HCT116 (cell line): ENCODE measurements around the gene HNF4A. TPM values are rescaled to one million over a fixed set of nuclear protein-coding genes. Genes with fewer than 3 reads are reported as not detected.

Experiments used
- ATAC-seq: fragments of 200-7000 bp; cut with Tn5 transposase; 2 replicates; pipeline ENCODE4 v1.9.1; 2020; ENCODE audit warnings: mild to moderate bottlenecking, moderate library complexity
- Bru-seq: library from RNA; stranded (reverse); fragments of 400-500 nt; gene quantifications from one replicate; lab custom pipeline; 2021; lab: Mats Ljungman, UMichigan
- BruChase-seq, 2 experiments: library from RNA; stranded (reverse); fragments of 400-500 nt; gene quantifications; one replicate each; lab custom pipeline; 2021; lab: Mats Ljungman, UMichigan
- BruUV-seq: library from RNA; stranded (reverse); fragments of 400-500 nt; replicated peaks from 2 replicates; lab custom pipeline; 2021; lab: Mats Ljungman, UMichigan
- CTCF ChIA-PET: fragments of 300-600 bp; sonication (Branson Sonifier 250); formaldehyde crosslinking; loops from one replicate; lab custom pipeline; 2021; ENCODE audit warnings: antibody characterized with exemption; lab: Charles Lee
- POLR2A ChIA-PET: fragments of 300-600, 350-600 bp; sonication (Branson Sonifier 250); formaldehyde crosslinking; loops from one replicate; lab custom pipeline; 2021; ENCODE audit warnings: antibody characterized with exemption; lab: Charles Lee
- RAD21 ChIA-PET, 2 experiments: fragments of 300-600 bp; sonication (Branson Sonifier 250); formaldehyde crosslinking; loops; one replicate each; lab custom pipeline; 2023; ENCODE audit warnings: low total read pairs in 2 of 2; ENCODE audit not compliant: uncharacterized antibody in 2 of 2, unreplicated experiment in 2 of 2, low non-redundant PET in 1 of 2; lab: Charles Lee
- DNase-seq: peaks from one replicate; pipeline ENCODE4 v3.0.0-alpha.2; 2010; ENCODE audit warnings: low read depth, low spot score
- H2AFZ ChIP-seq: fragments of 200-600 bp; shearing (Covaris generic), sonication (generic); 2 replicates; pipeline ENCODE4 v1.6.1; 2017; ENCODE audit warnings: low read depth, mixed run types, mixed read lengths, antibody characterized with exemption, low read length; ENCODE audit not compliant: poor library complexity, severe bottlenecking
- H3K27ac ChIP-seq: 2 replicates; pipeline ENCODE4 v1.5.1; 2012; ENCODE audit warnings: low read depth, low read length
- H3K27me3 ChIP-seq: fragments of 200-600 bp; sonication (generic); 2 replicates; pipeline ENCODE4 v1.6.1; 2016; ENCODE audit warnings: mixed run types, low read length, mixed read lengths; ENCODE audit not compliant: insufficient read depth
- H3K36me3 ChIP-seq, 2 experiments: fragments of 200-500 bp in 1 of 2; fragments of 200-600 bp in 1 of 2; sonication (Bioruptor generic) in 1 of 2; sonication (generic) in 1 of 2; 2 replicates each; pipeline versions ENCODE4 v1.5.1 to v1.6.1; 2014 to 2016; ENCODE audit warnings: low read length in 2 of 2, inconsistent platforms in 1 of 2, mixed read lengths in 1 of 2, mixed run types in 1 of 2; ENCODE audit not compliant: insufficient read depth in 2 of 2, control insufficient read depth in 1 of 2
- H3K4me1 ChIP-seq, 2 experiments: fragments of 200-600 bp in 1 of 2; sonication (generic) in 1 of 2; 2 replicates each; pipeline versions ENCODE4 v1.5.1 to v1.6.1; 2012 to 2017; ENCODE audit warnings: low read length in 2 of 2, inconsistent platforms in 1 of 2, mild to moderate bottlenecking in 1 of 2, mixed read lengths in 1 of 2, mixed run types in 1 of 2, moderate library complexity in 1 of 2; ENCODE audit not compliant: insufficient read depth in 2 of 2, control insufficient read depth in 1 of 2
- H3K4me2 ChIP-seq: fragments of 200-600 bp; sonication (generic); 2 replicates; pipeline ENCODE4 v1.6.1; 2017; ENCODE audit warnings: mixed run types, low read length, mixed read lengths
- H3K4me3 ChIP-seq, 2 experiments: fragments of 200-600 bp in 1 of 2; sonication (generic) in 1 of 2; replicated peaks in 1 of 2; 2 replicates each; pipeline ENCODE4 v1.5.1; 2011 to 2016; ENCODE audit warnings: low read length in 2 of 2, control low read depth in 1 of 2, low read depth in 1 of 2, mild to moderate bottlenecking in 1 of 2, mixed read lengths in 1 of 2, mixed run types in 1 of 2
- H3K79me2 ChIP-seq: fragments of 200-600 bp; sonication (generic); 2 replicates; pipeline ENCODE4 v1.6.1; 2017; ENCODE audit warnings: mild to moderate bottlenecking, mixed run types, low read length, moderate library complexity, mixed read lengths; ENCODE audit not compliant: insufficient read depth
- H3K9ac ChIP-seq: fragments of 200-600 bp; sonication (generic); 2 replicates; pipeline ENCODE4 v1.6.1; 2016; ENCODE audit warnings: low read length, mixed read lengths
- H3K9me2 ChIP-seq: fragments of 200-600 bp; sonication (generic), shearing (Covaris generic); 2 replicates; pipeline ENCODE4 v1.6.1; 2017; ENCODE audit warnings: mixed run types, mild to moderate bottlenecking, moderate library complexity; ENCODE audit not compliant: insufficient read depth
- H3K9me3 ChIP-seq, 2 experiments: fragments of 200-500 bp in 1 of 2; fragments of 200-600 bp in 1 of 2; sonication (Bioruptor generic) in 1 of 2; sonication (generic) in 1 of 2; 2 replicates each; pipeline ENCODE4 v1.6.1; 2014 to 2017; ENCODE audit warnings: low read length in 2 of 2, mixed read lengths in 2 of 2, inconsistent platforms in 1 of 2, low read depth in 1 of 2, mild to moderate bottlenecking in 1 of 2, mixed run types in 1 of 2, moderate library complexity in 1 of 2; ENCODE audit not compliant: control insufficient read depth in 1 of 2, insufficient read depth in 1 of 2
- H4K20me1 ChIP-seq: fragments of 200-600 bp; sonication (generic), shearing (Covaris generic); 2 replicates; pipeline ENCODE4 v1.6.1; 2017; ENCODE audit warnings: mixed run types, mild to moderate bottlenecking, moderate library complexity; ENCODE audit not compliant: insufficient read depth
- ATF3 ChIP-seq: IDR thresholded peaks from 2 replicates; pipeline ENCODE4 v1.6.1; 2012
- CBX3 ChIP-seq: IDR thresholded peaks from 2 replicates; pipeline ENCODE4 v1.6.1; 2012; ENCODE audit warnings: low read depth
- CEBPB ChIP-seq: IDR thresholded peaks from 2 replicates; pipeline ENCODE4 v1.6.1; 2012; ENCODE audit warnings: low read depth
- CTCF ChIP-seq, 3 experiments: fragments of 200-600 bp in 1 of 3; sonication (generic) in 1 of 3; IDR thresholded peaks in 2 of 3; conservative IDR thresholded peaks in 1 of 3; 2 replicates each; pipeline ENCODE4 v1.5.1; 2012 to 2017; ENCODE audit warnings: low read depth in 2 of 3, low read length in 2 of 3, antibody characterized with exemption in 1 of 3, borderline replicate concordance in 1 of 3, control low read depth in 1 of 3, mild to moderate bottlenecking in 1 of 3, mixed read lengths in 1 of 3, mixed run types in 1 of 3, moderate library complexity in 1 of 3; ENCODE audit not compliant: insufficient read depth in 1 of 3
- ELF1 ChIP-seq: IDR thresholded peaks from 2 replicates; pipeline ENCODE4 v1.6.1; 2012; ENCODE audit warnings: low read depth, borderline replicate concordance
- EZH2 ChIP-seq: fragments of 200-600 bp; sonication (generic); IDR thresholded peaks from 2 replicates; pipeline ENCODE4 v1.6.1; 2017; ENCODE audit warnings: antibody characterized with exemption, mixed run types
- EZH2phosphoT487 ChIP-seq: fragments of 200-600 bp; IDR thresholded peaks from 2 replicates; pipeline ENCODE4 v1.6.1; 2018; ENCODE audit warnings: antibody characterized with exemption, borderline replicate concordance
- FOSL1 ChIP-seq: IDR thresholded peaks from 2 replicates; pipeline ENCODE4 v1.6.1; 2012; ENCODE audit warnings: low read depth
- JUND ChIP-seq: IDR thresholded peaks from 2 replicates; pipeline ENCODE4 v1.6.1; 2012
- POLR2A ChIP-seq: IDR thresholded peaks from 2 replicates; pipeline ENCODE4 v1.7.0; 2011; ENCODE audit warnings: borderline replicate concordance; ENCODE audit not compliant: insufficient read depth, insufficient read length; ENCODE audit errors: extremely low read depth
- POLR2AphosphoS5 ChIP-seq: IDR thresholded peaks from 2 replicates; pipeline ENCODE4 v1.6.1; 2011; ENCODE audit warnings: mild to moderate bottlenecking, low read depth, low read length, moderate library complexity
- RAD21 ChIP-seq: IDR thresholded peaks from 2 replicates; pipeline ENCODE4 v1.6.1; 2012; ENCODE audit warnings: low read depth, mild to moderate bottlenecking
- REST ChIP-seq: IDR thresholded peaks from 2 replicates; pipeline ENCODE4 v1.6.1; 2012; ENCODE audit warnings: low read depth
- SIN3A ChIP-seq: IDR thresholded peaks from 2 replicates; pipeline ENCODE4 v1.6.1; 2012; ENCODE audit warnings: low read depth
- SRF ChIP-seq: IDR thresholded peaks from 2 replicates; pipeline ENCODE4 v1.6.1; 2012; ENCODE audit warnings: low read depth
- TCF7L2 ChIP-seq: IDR thresholded peaks from 2 replicates; pipeline ENCODE4 v1.7.0; 2011; ENCODE audit warnings: borderline replicate concordance, inconsistent platforms; ENCODE audit not compliant: insufficient read depth, insufficient read length; ENCODE audit errors: extremely low read depth
- YY1 ChIP-seq: IDR thresholded peaks from 2 replicates; pipeline ENCODE4 v1.6.1; 2011; ENCODE audit warnings: low read length, low read depth, moderate library complexity, mild to moderate bottlenecking; ENCODE audit not compliant: insufficient replicate concordance; ENCODE audit errors: extremely low read depth
- ZFX ChIP-seq: fragments of 450-650 bp; IDR thresholded peaks from 2 replicates; pipeline ENCODE4 v1.6.1; 2017
- intact Hi-C: fragments of 100-400 bp; cut with micrococcal nuclease; formaldehyde crosslinking; loops from 2 replicates; pipeline ENCODE4 v1.10.0; 2022
- long read RNA-seq: library from polyadenylated mRNA; unstranded; transcript quantifications from one replicate; pipeline ENCODE4 v2.0.0, GENCODE V29; 2021; ENCODE audit not compliant: unreplicated experiment
- polyA plus RNA-seq: library from polyadenylated mRNA; unstranded; fragments of >200 nt; gene quantifications from 2 replicates; pipeline ENCODE4 v1.2.1, GENCODE V29; 2012; ENCODE audit warnings: missing spikeins
- total RNA-seq: library from RNA; stranded (reverse); gene quantifications from one replicate; pipeline ENCODE4 v1.2.1, GENCODE V29; 2021; ENCODE audit not compliant: unreplicated experiment

The HNF4A gene
- 7.4 TPM for total RNA-seq
- 5.9 and 6.3 TPM in 2 replicates for polyA plus RNA-seq
- Bru-seq, nascent RNA, result percentile 39 among the genes with signal in this experiment
- percentile 40 among the genes with signal in this experiment for BruChase-seq, experiment 1, labeled RNA remaining after a 6-hour chase
- BruChase-seq, experiment 2, labeled RNA remaining after a 2-hour chase, result percentile 42 among the genes with signal in this experiment
- long read RNA-seq, partial matches to known transcripts, result 9 of 10 reads
- long read RNA-seq, other reads (novel, unspliced or antisense), result 0 of 10 reads

GRCh38 chr20:44355498-44356352, at the start of gene HNF4A:
HNF4A (plus strand) TSS chr20:44355699; CDS start chr20:44355805, 106 bp downstream.
- H3K36me3 ChIP-seq, result no peaks in the 10 kb centered on the region
- H3K79me2 ChIP-seq, result no peaks in the 10 kb centered on the region
- no peak within 1 kb of the TSS for H2AFZ ChIP-seq
- no peaks in the 10 kb centered on the region for H3K27me3 ChIP-seq
- no peaks in the 10 kb centered on the region for H3K9me2 ChIP-seq
- intact Hi-C loops, result no loop called here
- ATAC-seq (peak; percentile 77), DNase-seq (no peak)
- H3K9me3 ChIP-seq, result no peaks in the 10 kb centered on the region
- ChIA-PET CTCF (interaction anchor here (1.4 kb wide), 1 partner anchor 138 kb away, joined by 3 read pairs; no protein-coding TSS in a partner anchor), POLR2A (no interaction called here), RAD21 (no interaction called here)
- peak within 1 kb of the TSS; percentile 72 for H3K4me2 ChIP-seq
- BruUV-seq, result no TSS peak
- no peaks in the 10 kb centered on the region for H4K20me1 ChIP-seq
- H3K9ac ChIP-seq, result peak within 1 kb of the TSS; percentile 48
- peaks cover 0 to 11% of the 10 kb centered on the region in 2 experiments; a peak in 3 of 4 replicates for H3K4me1 ChIP-seq
- H3K4me3 ChIP-seq, result peak within 1 kb of the TSS; percentile 53 to 59
- H3K27ac ChIP-seq, result no peak within 1 kb of the TSS; the same call in 1 of the 2 replicates
- no peak for TF ChIP-seq EZH2phosphoT487
- TF ChIP-seq CBX3, result no peak
- TF ChIP-seq FOSL1, result no peak
- no peak for TF ChIP-seq SRF
- TF ChIP-seq ELF1, result no peak
- no peak for TF ChIP-seq JUND
- no peak for TF ChIP-seq YY1
- TF ChIP-seq TCF7L2, result no peak
- TF ChIP-seq EZH2, result no peak
- no peak for TF ChIP-seq RAD21
- TF ChIP-seq POLR2AphosphoS5, result no peak
- no peak for TF ChIP-seq CEBPB
- no peak for TF ChIP-seq REST
- no peak for TF ChIP-seq SIN3A
- TF ChIP-seq CTCF (IDR thresholded peaks at IDR 0.05 in 2 of 3, conservative IDR thresholded peaks at IDR 0.05 in 1 of 3; ENCODE audit: borderline replicate concordance in 1 of 3, insufficient read depth in 1 of 3, low read depth in 2 of 3, low read length in 2 of 3), result no peak
- TF ChIP-seq ZFX, result no peak
- TF ChIP-seq ATF3, result no peak
- TF ChIP-seq POLR2A, result no peak
